Measurements from ENCODE around the gene GPR107. TPM values are rescaled to one million over a fixed set of nuclear protein-coding genes. Genes with fewer than 3 reads are reported as not detected.

Gene GPR107
- polyA plus RNA-seq, 3 donors from 2014 or later, result 3.4 to 9.5 (median 5.9) TPM

- Mint-ChIP-seq H3K36me3 (no peaks in the 10 kb centered on the region), H3K27me3 (ENCODE audit: low read depth in 3 of 3) (peaks cover 0 to 1% (median 0%) of the 10 kb centered on the region in 3 donors), H3K27ac (no peak overlapping the region), H3K4me1 (no peaks in the 10 kb centered on the region), H3K4me3 (no peak overlapping the region), H3K9me3 (no peaks in the 10 kb centered on the region)
- DNase-seq, result no peak
Observed at GRCh38 chr9:130156672-130157071, 103.0 kb downstream of the GPR107 start.

- H3K27ac Mint-ChIP-seq, result no peak overlapping the region
- H3K4me3 Mint-ChIP-seq, result no peak overlapping the region
- no peaks in the 10 kb centered on the region for H3K36me3 Mint-ChIP-seq
- H3K27me3 Mint-ChIP-seq (ENCODE audit: low read depth in 3 of 3), result peaks cover 0 to 1% (median 0%) of the 10 kb centered on the region in 3 donors
- DNase-seq, result no peak
- no peaks in the 10 kb centered on the region for H3K4me1 Mint-ChIP-seq
- no peaks in the 10 kb centered on the region for H3K9me3 Mint-ChIP-seq
Observed at GRCh38 chr9:130157079-130157478, 103.4 kb downstream of the GPR107 start.

- no peaks in the 10 kb centered on the region for H3K9me3 Mint-ChIP-seq
Observed at GRCh38 chr9:130158001-130158400, 104.3 kb downstream of the GPR107 start.

GRCh38 chr9:130159057-130159456 lies 105.4 kb downstream of the GPR107 start:
- H3K27ac Mint-ChIP-seq, result no peak overlapping the region
- no peaks in the 10 kb centered on the region for H3K36me3 Mint-ChIP-seq
- no peaks in the 10 kb centered on the region for H3K4me1 Mint-ChIP-seq
- H3K4me3 Mint-ChIP-seq, result no peak overlapping the region
- no peaks in the 10 kb centered on the region for H3K9me3 Mint-ChIP-seq
- peaks cover 0 to 3% (median 1%) of the 10 kb centered on the region in 3 donors for H3K27me3 Mint-ChIP-seq (ENCODE audit: low read depth in 3 of 3)
- DNase-seq, result no peak

More at GRCh38 chr9:130158001-130158400, 104.3 kb downstream of the GPR107 start:
- H3K4me3 Mint-ChIP-seq, result no peak overlapping the region
- H3K36me3 Mint-ChIP-seq, result no peaks in the 10 kb centered on the region
- peaks cover 0 to 1% (median 0%) of the 10 kb centered on the region in 3 donors for H3K27me3 Mint-ChIP-seq (ENCODE audit: low read depth in 3 of 3)
- no peak for DNase-seq
- peak overlapping the region in 1 of 6 donors; percentile 16 for H3K27ac Mint-ChIP-seq
- H3K4me1 Mint-ChIP-seq, result no peaks in the 10 kb centered on the region

GRCh38 chr9:130159915-130160670 lies 106.4 kb downstream of the GPR107 start:
- Mint-ChIP-seq H3K27ac (no peak overlapping the region), H3K36me3 (no peaks in the 10 kb centered on the region), H3K4me3 (no peak overlapping the region), H3K4me1 (no peaks in the 10 kb centered on the region), H3K27me3 (ENCODE audit: low read depth in 3 of 3) (peaks cover 0 to 5% (median 2%) of the 10 kb centered on the region in 3 donors), H3K9me3 (no peaks in the 10 kb centered on the region)
- no peak for DNase-seq

- H3K9me3 Mint-ChIP-seq, result no peaks in the 10 kb centered on the region
- no peak overlapping the region for H3K27ac Mint-ChIP-seq
- H3K36me3 Mint-ChIP-seq, result no peaks in the 10 kb centered on the region
- no peak for DNase-seq
- no peaks in the 10 kb centered on the region for H3K4me1 Mint-ChIP-seq
- peaks cover 0 to 5% (median 2%) of the 10 kb centered on the region in 3 donors for H3K27me3 Mint-ChIP-seq (ENCODE audit: low read depth in 3 of 3)
- H3K4me3 Mint-ChIP-seq, result no peak overlapping the region
Observed at GRCh38 chr9:130160862-130161470, 107.3 kb downstream of the GPR107 start.

- Mint-ChIP-seq H3K4me3 (no peak overlapping the region), H3K27ac (no peak overlapping the region)
Observed at GRCh38 chr9:130165579-130165978, 111.9 kb downstream of the GPR107 start.

GRCh38 chr9:130166399-130166798 lies 112.7 kb downstream of the GPR107 start:
- Mint-ChIP-seq H3K27me3 (ENCODE audit: low read depth in 3 of 3) (peaks cover 2 to 7% (median 4%) of the 10 kb centered on the region in 3 donors), H3K9me3 (peaks cover 0 to 2% (median 0%) of the 10 kb centered on the region in 6 donors), H3K27ac (peak overlapping the region in 1 of 6 donors; percentile 59), H3K4me3 (no peak overlapping the region), H3K4me1 (peaks cover 9 to 11% of the 10 kb centered on the region in 2 donors), H3K36me3 (no peaks in the 10 kb centered on the region)
- DNase-seq, result no peak

More at GRCh38 chr9:130165579-130165978, 111.9 kb downstream of the GPR107 start:
- peaks cover 0 to 5% (median 4%) of the 10 kb centered on the region in 3 donors for H3K27me3 Mint-ChIP-seq (ENCODE audit: low read depth in 3 of 3)
- no peaks in the 10 kb centered on the region for H3K36me3 Mint-ChIP-seq
- H3K9me3 Mint-ChIP-seq, result peaks cover 0 to 2% (median 0%) of the 10 kb centered on the region in 6 donors
- peaks cover 5 to 6% of the 10 kb centered on the region in 2 donors for H3K4me1 Mint-ChIP-seq
- DNase-seq, result no peak

GRCh38 chr9:130167927-130168326 lies 114.2 kb downstream of the GPR107 start:
- Mint-ChIP-seq H3K27ac (peak overlapping the region in 1 of 6 donors; percentile 46), H3K36me3 (no peaks in the 10 kb centered on the region), H3K9me3 (peaks cover 0 to 2% (median 0%) of the 10 kb centered on the region in 6 donors), H3K27me3 (ENCODE audit: low read depth in 3 of 3) (peaks cover 2 to 7% (median 6%) of the 10 kb centered on the region in 3 donors), H3K4me1 (peaks cover 9 to 11% of the 10 kb centered on the region in 2 donors), H3K4me3 (no peak overlapping the region)
- no peak for DNase-seq

- no peaks in the 10 kb centered on the region for H3K36me3 Mint-ChIP-seq
- peaks cover 0 to 2% (median 0%) of the 10 kb centered on the region in 6 donors for H3K9me3 Mint-ChIP-seq
- DNase-seq, result no peak
- peaks cover 4 to 12% (median 6%) of the 10 kb centered on the region in 3 donors for H3K27me3 Mint-ChIP-seq (ENCODE audit: low read depth in 3 of 3)
- H3K4me3 Mint-ChIP-seq, result peak overlapping the region; percentile 66 to 90 (median 82)
- H3K4me1 Mint-ChIP-seq, result peaks cover 11 to 16% of the 10 kb centered on the region in 2 donors
- H3K27ac Mint-ChIP-seq, result peak overlapping the region in 5 of 6 donors; percentile 41 to 85 (median 79)
Observed at GRCh38 chr9:130171226-130172148, 117.8 kb downstream of the GPR107 start.

GRCh38 chr9:130172161-130172857 lies 118.6 kb downstream of the GPR107 start, which contains the start of gene NCS1:
Gene NCS1, plus strand, starts transcription at chr9:130172404. Its CDS starts 260 bp downstream, at chr9:130172664.
- Mint-ChIP-seq H3K4me3 (peak within 1 kb of the TSS; percentile 77 to 90 (median 82)), H3K27me3 (ENCODE audit: low read depth in 3 of 3) (peaks cover 5 to 12% (median 6%) of the 10 kb centered on the region in 3 donors), H3K36me3 (no peaks in the 10 kb centered on the region), H3K27ac (peak within 1 kb of the TSS in 5 of 6 donors; percentile 65 to 85 (median 79)), H3K4me1 (peaks cover 6 to 12% of the 10 kb centered on the region in 2 donors), H3K9me3 (peaks cover 0 to 2% (median 0%) of the 10 kb centered on the region in 6 donors)
- peak; percentile 48 to 58 (median 49) for DNase-seq

- H3K4me3 Mint-ChIP-seq, result peak overlapping the region; percentile 73 to 80 (median 78)
- peak; percentile 57 to 74 (median 68) for DNase-seq
- peak overlapping the region in 5 of 6 donors; percentile 51 to 71 (median 67) for H3K27ac Mint-ChIP-seq
- peaks cover 6 to 12% of the 10 kb centered on the region in 2 donors for H3K4me1 Mint-ChIP-seq
- peaks cover 5 to 12% (median 6%) of the 10 kb centered on the region in 3 donors for H3K27me3 Mint-ChIP-seq (ENCODE audit: low read depth in 3 of 3)
- H3K36me3 Mint-ChIP-seq, result no peaks in the 10 kb centered on the region
- peaks cover 0 to 2% (median 0%) of the 10 kb centered on the region in 6 donors for H3K9me3 Mint-ChIP-seq
Observed at GRCh38 chr9:130172858-130173665, 119.4 kb downstream of the GPR107 start.

Data from immature natural killer cell (primary cell).